GM18517 (cell line): ENCODE measurements around the gene OLFML2A.

Experiments
- ATAC-seq: cut with Tn5 transposase; IDR thresholded peaks from one replicate; pipeline ENCODE4 v1.9.1; 2021; ENCODE audit warnings: mild to moderate bottlenecking, moderate library complexity; ENCODE audit not compliant: unreplicated experiment

OLFML2A gene

GRCh38 chr9:124774129-124774978, 2.6 kb upstream of the OLFML2A start:
- ATAC-seq, result no peak

DNA sequence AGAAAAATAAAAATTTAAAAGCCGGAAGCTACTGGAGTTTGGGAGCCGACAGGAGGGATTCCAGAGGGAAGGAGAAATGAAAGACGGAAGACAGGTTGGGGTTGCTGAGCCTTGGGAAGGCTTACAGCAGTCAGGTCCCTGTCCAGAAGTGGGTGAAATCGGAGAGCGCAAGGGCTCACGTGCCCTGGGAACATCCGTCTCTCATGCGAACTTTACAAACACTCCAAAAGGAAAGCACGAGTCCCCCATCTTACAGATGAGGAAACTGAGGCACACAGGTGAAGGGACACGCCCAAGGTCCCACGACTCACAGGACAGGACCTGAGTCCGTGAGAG, 347 bp upstream of the OLFML2A start:
- no peak for ATAC-seq

DNA sequence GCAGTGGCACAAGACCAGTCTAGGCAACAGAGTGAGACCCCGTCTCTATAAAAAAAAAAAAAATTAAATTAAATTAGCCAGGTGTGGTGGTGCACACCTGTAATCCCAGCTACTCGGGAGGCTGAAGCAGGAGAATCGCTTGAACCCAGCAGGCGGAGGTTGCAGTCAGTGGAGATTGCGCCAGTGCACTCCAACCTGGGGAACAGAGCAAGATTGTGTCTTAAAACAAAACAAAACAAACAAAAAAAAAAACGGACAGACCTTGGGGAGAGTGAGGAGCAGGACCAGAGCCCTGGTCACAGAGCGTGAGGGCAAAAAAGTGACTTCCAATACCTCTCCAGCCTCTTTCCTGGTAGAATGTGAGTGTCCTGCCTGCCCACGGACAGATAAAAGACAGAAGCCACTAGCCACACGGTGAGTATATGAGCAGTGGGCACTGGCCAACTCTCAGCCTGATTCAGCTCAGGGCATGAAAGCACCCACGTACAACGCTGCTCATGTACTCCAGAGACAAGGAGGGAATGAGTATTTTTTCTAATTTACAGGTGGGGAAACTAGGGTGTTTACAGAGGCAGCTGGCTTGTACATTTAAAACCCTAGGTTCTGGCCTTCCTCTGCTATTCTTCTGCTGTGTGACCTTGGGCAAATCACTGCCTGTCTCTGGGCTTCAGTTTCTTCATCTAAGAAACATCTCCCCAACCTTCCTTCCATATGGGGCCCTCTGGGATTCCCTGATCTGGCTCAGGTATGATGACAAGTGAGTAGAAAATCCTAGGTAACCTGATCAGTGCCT, 1.8 kb downstream of the OLFML2A start:
- ATAC-seq, result no peak

DNA sequence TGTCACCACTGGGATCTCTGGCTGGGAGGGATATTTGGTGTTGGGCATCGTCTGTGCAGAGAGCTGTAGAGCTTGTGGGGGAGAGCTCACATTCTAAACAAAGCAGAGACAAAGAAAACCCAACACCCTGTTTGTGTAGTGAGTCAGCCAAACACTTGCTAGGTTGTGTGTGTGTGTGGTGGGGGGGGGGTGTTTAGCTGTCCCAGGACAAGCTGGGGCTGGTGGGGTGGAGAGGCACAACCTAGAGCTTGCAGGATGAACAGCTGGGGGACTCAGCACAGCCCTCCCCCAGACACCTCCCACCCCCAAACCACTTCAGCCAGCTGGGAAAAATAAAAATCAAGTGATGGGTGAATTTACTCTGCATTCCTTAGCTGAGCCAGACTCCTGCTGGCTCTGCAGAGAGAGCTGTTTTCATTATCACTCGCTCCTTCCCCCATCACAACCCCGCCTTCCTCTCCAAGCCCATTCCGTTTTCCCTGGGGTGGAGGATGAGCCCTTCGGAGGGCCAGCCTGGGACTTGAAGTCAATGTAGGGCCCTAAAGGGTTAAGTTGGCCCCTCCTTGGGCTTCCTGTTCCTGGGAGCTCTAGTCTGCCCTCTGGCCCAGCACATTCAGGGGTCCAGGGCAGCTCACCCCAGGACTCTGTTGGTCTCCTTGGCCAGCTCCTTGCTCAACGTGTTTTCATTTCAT, 2.6 kb downstream of the OLFML2A start:
- ATAC-seq, result no peak

DNA sequence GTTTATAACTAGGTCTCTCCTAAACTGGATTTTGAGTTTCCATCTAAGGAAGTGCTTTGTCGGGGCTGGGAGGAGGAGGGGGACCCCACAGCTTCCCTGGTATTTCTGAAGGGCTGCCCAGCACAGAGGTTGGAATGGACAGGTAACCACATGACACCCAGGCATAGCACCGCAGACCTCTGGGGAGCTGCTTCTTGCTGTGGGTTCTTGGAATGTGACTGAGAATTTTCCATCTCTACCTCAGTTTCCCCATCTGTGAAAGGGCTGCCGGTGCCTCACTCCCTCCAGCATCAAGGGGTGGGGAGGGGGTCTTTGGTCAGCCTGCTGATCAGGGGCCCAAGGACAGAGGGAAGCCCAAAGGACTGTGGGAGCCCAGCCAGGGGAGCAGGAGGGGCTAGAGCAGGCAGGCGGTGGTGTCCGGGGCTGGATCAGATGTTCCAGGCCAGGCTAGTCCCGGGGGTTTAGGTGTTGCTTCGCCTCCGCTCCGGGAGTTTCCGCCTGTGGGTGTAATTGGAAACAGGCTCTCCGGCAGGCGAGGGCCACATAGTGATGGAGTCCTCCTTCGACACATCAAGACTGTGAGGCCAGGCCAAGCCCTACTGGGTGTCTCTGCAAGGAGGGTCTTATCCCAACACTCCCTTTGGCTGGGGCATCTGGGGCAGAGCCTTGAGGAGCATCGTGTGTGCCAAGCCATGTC, 3.3 kb downstream of the OLFML2A start:
- ATAC-seq, result no peak

DNA sequence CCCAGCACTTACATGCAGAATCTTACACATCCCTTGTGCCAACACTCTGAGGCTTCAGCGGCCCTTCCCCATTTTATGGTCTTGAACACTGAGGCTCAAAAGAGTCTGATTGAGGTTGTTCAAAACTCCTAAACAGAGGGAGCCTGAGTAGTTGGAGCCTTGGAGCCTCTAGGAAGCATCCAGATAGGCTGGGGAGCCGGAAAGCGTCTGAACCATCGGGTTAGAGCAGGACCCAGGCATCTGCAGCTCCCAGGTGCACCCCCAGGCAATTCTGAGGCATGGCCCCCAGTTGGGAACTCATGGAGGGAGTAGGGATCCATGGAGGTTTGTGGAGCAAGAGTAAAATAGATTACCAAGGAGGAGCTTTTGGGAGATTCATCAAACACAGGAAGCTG, 3.8 kb downstream of the OLFML2A start:
- no peak for ATAC-seq

DNA sequence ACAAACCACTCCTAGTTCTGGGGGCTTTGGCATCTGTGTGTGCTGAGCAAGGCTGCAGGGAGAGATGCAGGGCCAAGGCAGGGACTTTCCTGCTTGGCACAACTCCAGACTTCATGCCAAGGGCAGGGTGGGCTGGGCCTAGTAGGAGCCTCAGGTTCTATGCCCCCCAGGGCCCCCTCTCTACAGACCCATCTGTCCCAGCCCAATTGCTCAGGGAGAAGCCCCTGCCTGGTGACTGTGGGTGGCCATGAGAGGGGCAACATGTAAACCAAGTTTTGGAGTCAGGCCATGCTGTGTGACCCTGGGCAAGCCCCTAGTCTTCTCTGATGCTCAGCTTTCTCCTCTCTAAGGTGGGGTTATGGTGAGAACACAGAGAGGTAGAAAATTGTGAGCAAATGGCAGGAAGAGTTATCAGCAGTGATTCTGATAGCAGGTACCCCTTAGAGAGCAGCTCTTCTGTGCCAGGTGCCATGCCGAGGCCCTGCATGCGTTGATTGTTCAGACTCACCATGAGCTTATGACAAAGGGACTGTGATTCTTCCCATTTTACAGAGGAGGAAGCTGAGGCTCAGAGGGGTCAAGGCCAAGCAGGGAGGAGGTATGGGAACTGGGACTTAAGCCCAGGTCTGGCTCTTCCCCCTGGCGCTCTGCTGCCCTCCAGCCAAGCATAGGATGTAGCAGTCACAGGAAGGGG, 5.2 kb downstream of the OLFML2A start:
- no peak for ATAC-seq

DNA sequence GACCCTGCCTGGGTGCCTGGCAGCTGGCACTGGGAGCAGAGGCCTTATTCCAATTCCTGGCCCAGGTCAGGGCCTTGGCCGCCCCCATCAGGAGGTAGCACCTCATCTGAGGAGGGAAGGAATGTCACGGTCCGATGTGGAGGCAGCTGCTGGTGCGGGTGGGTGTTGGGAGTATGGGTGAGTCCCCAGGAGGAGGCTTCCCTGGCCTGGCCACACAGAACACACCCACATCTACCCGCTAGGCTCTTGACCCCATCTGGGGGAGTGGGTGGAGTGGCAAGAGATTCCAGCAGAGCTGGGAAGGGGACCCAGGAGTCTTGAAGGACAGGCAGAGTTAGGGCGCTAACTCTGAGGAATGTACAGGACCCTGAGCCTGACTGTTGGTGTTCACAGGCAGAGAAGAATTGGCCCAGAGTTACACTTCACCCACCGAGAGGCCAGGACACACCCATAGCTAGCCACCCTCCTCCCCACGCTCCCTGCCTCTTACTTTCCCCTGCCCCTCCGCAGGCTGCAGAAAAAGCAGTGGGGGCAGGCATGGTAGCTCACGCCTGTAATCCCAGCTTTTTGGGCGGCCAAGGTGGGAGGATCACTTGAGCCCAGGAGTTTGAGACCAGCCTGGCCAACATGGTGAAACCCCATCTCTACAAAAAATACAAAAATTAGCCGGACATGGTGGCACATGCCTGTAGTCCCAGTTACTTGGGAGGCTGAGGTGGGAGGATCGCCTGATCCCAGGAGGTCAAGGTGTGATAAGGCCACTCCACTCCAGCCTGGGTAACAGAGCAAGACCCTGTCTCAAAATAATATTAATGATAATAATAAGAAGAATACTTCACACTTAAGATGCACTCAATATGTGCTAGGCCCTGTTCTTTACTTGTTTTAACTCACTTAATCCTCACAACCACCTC, 6.0 kb downstream of the OLFML2A start:
- no peak for ATAC-seq

GRCh38 chr9:124783830-124784229, 6.9 kb downstream of the OLFML2A start:
- no peak for ATAC-seq

GRCh38 chr9:124784509-124784908, 7.6 kb downstream of the OLFML2A start:
- ATAC-seq, result no peak

DNA sequence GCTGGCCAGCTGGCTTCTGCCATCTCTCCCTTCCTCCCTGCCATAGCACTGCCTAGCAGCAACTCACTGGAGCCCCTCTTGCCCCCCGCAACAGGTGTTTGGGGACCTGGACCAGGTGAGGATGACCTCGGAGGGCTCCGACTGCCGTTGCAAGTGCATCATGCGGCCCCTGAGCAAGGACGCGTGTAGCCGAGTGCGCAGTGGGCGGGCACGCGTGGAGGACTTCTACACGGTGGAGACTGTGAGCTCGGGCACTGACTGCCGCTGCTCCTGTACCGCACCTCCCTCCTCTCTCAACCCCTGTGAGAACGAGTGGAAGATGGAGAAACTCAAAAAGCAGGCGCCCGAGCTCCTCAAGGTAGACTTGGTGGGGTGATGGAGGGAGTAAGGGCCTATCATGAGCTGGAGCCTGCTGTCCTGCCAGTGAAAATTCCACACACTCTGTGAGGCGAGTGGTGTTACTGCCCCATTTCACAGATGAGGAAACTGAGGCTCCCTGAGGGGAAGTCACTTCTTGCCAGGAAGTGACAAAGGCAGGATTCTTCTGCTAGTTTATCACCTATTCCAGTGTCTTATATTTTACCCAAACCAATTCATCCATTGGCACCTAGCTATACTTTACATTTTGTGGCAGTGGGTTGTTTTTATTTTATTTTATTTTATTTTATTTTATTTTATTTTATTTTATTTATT, 10.1 kb downstream of the OLFML2A start:
- no peak for ATAC-seq

- ATAC-seq, result no peak
Observed at GRCh38 chr9:124788542-124789217, 11.7 kb downstream of the OLFML2A start.

DNA sequence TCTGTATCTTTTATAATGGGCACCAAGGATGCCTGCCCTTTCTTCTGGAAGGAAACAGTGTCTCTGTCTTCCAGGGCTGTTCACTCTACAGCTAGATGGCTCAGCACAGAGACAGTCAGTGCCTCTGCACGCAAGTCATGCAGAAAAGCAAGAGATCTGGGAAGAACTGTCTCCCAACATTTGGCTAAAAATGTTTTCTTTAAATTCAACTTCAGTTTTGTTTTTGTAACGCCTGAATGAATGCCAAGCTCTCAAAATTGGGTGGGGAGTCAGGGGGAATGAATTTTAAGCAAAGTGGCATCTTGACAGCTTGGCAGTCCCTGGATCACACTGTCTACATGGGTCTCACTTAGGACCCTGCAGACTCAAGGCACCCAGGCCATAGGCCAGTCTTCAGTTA, 12.6 kb downstream of the OLFML2A start:
- no peak for ATAC-seq

DNA sequence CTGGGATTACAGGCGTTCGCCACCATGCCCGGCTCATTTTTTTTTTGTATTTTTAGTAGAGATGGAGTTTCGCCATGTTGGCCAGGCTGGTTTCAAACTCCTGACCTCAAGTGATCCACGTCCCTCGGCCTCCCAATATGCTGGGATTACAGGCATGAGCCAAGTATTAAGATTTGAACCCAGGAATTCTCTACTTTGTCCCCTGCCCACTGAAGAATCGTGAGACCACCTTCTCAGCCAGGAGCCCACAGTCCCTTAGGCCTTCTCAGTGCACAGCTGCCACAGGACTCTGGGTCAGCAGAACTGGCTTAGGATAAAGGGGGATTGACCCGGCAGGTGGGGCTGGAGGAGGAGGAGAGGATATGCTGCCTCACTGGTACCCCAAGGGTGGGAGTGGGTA, 13.4 kb downstream of the OLFML2A start:
- ATAC-seq, result no peak

DNA sequence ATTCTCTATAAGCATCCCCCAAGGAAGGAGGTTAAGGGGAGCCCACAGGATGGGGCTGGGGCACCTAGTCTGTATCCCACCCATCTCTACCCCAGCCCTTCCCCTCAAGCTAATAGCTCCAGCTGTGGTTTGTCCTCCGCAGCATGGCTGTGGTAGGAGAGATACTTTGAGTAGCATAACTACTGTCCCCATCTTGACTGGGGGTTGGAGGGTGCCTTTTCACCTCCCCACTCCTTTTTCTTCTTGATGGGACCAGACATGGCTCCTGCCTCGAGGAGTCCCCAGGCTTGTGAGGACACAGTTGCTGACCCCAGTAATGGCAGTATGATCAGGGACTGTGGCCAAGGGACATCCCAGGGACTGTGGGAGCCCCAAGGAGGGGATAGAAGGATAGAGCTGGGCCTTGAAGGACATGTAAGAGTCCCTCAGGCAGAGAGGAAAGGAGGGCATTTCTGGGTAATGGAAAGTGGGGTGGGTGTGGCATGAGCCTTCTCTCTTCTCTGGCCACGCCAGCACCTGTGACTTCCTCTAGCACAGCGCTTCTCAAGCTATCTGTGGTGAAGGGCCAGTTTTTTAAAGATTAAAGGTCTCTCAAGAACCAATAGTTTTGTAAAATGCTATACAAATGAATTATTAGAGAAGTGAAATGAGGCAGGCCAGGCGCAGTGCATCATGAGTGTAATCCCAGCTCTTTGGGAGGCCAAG, 14.0 kb downstream of the OLFML2A start:
- no peak for ATAC-seq

GRCh38 chr9:124792257-124793014, 15.5 kb downstream of the OLFML2A start:
- ATAC-seq, result no peak

DNA sequence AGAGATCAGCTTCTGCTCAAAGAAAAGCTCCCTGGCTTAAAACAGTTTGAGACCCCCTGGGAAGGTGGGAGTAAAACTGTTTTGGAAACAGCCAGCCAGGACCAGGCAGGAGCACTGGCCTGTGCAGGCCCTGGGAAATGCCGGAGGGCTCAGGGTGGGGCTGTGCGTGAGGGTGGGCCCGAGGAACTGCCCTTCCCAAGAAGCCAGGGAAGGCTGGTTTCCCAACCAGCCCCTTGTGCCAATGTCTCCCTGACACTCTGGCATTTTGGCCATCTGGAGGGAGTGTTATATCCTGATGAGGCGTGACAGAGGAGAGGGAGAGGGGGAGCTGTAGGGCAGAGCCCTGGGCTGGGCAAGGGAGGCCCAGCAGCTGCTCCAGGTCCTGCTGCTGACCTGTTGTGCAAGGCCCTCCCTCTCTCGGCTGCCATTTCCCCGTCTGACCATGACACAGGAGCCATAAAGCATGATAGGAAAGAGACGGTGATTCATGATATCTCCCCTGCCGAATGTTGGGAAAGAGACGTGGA, 16.1 kb downstream of the OLFML2A start:
- ATAC-seq, result no peak
